Fibroblast of lung (primary cell): ENCODE results near the gene SLC43A1. TPM values are rescaled to one million over a fixed set of nuclear protein-coding genes. Genes with fewer than 3 reads are reported as not detected.

Source experiments
- DNase-seq, 2 donors: peaks; one replicate each; pipeline versions ENCODE4 v3.0.0 to v3.0.0-alpha.2; 2010; ENCODE audit warnings: low read depth in 2 of 2
- H2AFZ ChIP-seq: 2 replicates; pipeline ENCODE4 v1.5.1; 2012; ENCODE audit warnings: low read length, control low read depth, inconsistent platforms
- H3K27ac ChIP-seq: 2 replicates; pipeline ENCODE4 v1.5.1; 2011; ENCODE audit warnings: low read length, control low read depth; ENCODE audit not compliant: insufficient read depth
- H3K27me3 ChIP-seq: 2 replicates; pipeline ENCODE4 v1.5.1; 2011; ENCODE audit warnings: mild to moderate bottlenecking, low read length; ENCODE audit not compliant: control insufficient read depth, insufficient read depth
- H3K36me3 ChIP-seq: 2 replicates; pipeline ENCODE4 v1.5.1; 2011; ENCODE audit warnings: low read length; ENCODE audit not compliant: control insufficient read depth, insufficient read depth
- H3K4me1 ChIP-seq: 2 replicates; pipeline ENCODE4 v1.5.1; 2011; ENCODE audit warnings: low read length; ENCODE audit not compliant: control insufficient read depth, insufficient read depth; ENCODE audit errors: extremely low read depth
- H3K4me2 ChIP-seq: 2 replicates; pipeline ENCODE4 v1.5.1; 2011; ENCODE audit warnings: low read length, control low read depth; ENCODE audit not compliant: insufficient read depth; ENCODE audit errors: extremely low read depth
- H3K4me3 ChIP-seq, 4 experiments: fragments of 200-600 bp in 1 of 4; sonication (generic) in 1 of 4; replicated peaks in 1 of 4; 2 replicates each; pipeline ENCODE4 v1.5.1; 2011 to 2016; ENCODE audit warnings: low read length in 4 of 4, low read depth in 3 of 4, mild to moderate bottlenecking in 3 of 4, control low read depth in 2 of 4, inconsistent platforms in 1 of 4, mixed read lengths in 1 of 4; ENCODE audit not compliant: insufficient read depth in 1 of 4; ENCODE audit errors: control extremely low read depth in 1 of 4
- H3K79me2 ChIP-seq: 2 replicates; pipeline ENCODE4 v1.5.1; 2012; ENCODE audit warnings: mild to moderate bottlenecking, low read length, inconsistent platforms; ENCODE audit not compliant: control insufficient read depth, insufficient read depth
- H3K9ac ChIP-seq: 2 replicates; pipeline ENCODE4 v1.5.1; 2011; ENCODE audit warnings: mild to moderate bottlenecking, low read length, control low read depth; ENCODE audit not compliant: insufficient read depth
- H3K9me3 ChIP-seq: 2 replicates; pipeline ENCODE4 v1.5.1; 2012; ENCODE audit warnings: low read depth, low read length; ENCODE audit not compliant: control insufficient read depth, insufficient read depth
- H4K20me1 ChIP-seq: 2 replicates; pipeline ENCODE4 v1.5.1; 2011; ENCODE audit warnings: low read length; ENCODE audit not compliant: control insufficient read depth, insufficient read depth; ENCODE audit errors: extremely low read depth
- CTCF ChIP-seq, 2 donors: IDR thresholded peaks in 1 of 2; conservative IDR thresholded peaks in 1 of 2; 1 replicate in 1 of 2; 2 replicates in 1 of 2; pipeline ENCODE4 v1.5.1; 2011 to 2012; ENCODE audit warnings: low read length in 2 of 2, control low read depth in 1 of 2, inconsistent platforms in 1 of 2, low read depth in 1 of 2, mild to moderate bottlenecking in 1 of 2
- EZH2 ChIP-seq: IDR thresholded peaks from 2 replicates; pipeline ENCODE4 v1.5.1; 2012; ENCODE audit warnings: low read length, control low read depth, mild to moderate bottlenecking; ENCODE audit errors: missing control alignments
- polyA plus RNA-seq, 2 donors: library from polyadenylated mRNA; depleted of rRNA in 1 of 2; stranded (reverse) in 1 of 2; unstranded in 1 of 2; fragments of >200 nt; gene quantifications; 2 replicates each; pipeline ENCODE4 v1.2.1, GENCODE V29; 2011 to 2012; ENCODE audit warnings: missing spikeins in 1 of 2
- total RNA-seq: library from RNA; depleted of rRNA; stranded (reverse); fragments of >200 nt; gene quantifications from 2 replicates; pipeline ENCODE4 v1.2.1, GENCODE V29; 2014

SLC43A1 gene
- total and polyA plus RNA-seq, 2 donors (not counting 1 experiment from before 2014, with no cell fraction given) = 13.2 to 19.8 TPM

DNA sequence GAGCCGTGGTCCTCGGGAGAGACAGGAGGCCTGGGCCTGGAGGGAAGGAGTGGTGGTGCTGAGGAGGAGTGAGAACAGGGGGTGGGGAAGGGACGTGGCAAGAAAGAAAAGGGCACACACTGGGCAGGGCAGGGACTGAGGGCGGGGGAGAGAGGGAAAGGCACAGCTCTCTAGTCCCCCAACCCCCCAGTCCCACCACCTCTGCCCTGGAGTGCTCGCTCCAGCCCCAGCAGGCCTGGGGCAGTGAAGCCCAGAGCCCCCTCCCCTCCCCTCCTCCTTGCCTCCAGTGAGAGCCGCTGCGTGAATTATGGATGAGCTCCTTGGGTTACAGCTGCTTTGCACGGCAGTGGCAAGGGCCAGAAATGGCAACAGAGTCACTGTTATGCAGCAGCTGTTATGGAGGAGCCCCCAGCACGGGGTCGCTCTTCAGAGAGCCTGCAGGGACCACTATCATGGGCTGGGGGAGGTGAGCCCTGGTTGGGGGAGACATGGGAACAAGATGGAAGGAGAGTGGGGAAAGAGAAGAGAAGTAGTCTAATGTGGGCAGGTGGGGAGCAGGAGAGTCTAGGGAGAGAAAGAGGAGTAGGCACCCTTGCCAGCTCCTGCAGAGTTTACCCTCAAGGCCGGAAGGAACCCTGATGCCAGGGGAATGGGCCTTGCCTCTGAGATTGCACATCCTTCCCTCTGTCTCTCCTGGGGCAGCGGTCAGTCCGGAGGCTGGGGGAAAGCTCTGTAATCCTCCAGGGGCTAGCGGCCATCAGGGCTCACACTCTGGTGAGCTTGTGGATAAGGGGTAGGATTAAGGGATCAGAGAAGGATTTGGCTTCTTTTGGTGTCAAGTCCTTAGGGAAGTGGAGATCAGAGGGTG is 51.6 kb downstream of the SLC43A1 start:
- DNase-seq = no peak
- peaks cover 12% of the 10 kb centered on the region for H3K27me3 ChIP-seq
- no peak overlapping the region for H2AFZ ChIP-seq
- H3K9ac ChIP-seq = no peak overlapping the region
- H3K27ac ChIP-seq = no peak overlapping the region
- no peak overlapping the region for H3K4me2 ChIP-seq
- H3K4me3 ChIP-seq = no peak overlapping the region
- H3K36me3 ChIP-seq = no peaks in the 10 kb centered on the region
- H3K9me3 ChIP-seq = no peaks in the 10 kb centered on the region
- TF ChIP-seq CTCF (conservative IDR thresholded peaks at IDR 0.05 in 1 of 2, IDR thresholded peaks at IDR 0.05 in 1 of 2; ENCODE audit: low read depth in 1 of 2, low read length in 2 of 2) = no peak
- H3K4me1 ChIP-seq = no peaks in the 10 kb centered on the region
- no peaks in the 10 kb centered on the region for H4K20me1 ChIP-seq
- no peaks in the 10 kb centered on the region for H3K79me2 ChIP-seq

- Histone ChIP-seq H3K27ac (no peak overlapping the region), H3K4me3 (no peak overlapping the region), H2AFZ (no peak overlapping the region), H3K79me2 (no peaks in the 10 kb centered on the region), H3K4me1 (no peaks in the 10 kb centered on the region), H4K20me1 (no peaks in the 10 kb centered on the region), H3K9me3 (no peaks in the 10 kb centered on the region), H3K9ac (no peak overlapping the region), H3K36me3 (no peaks in the 10 kb centered on the region), H3K27me3 (peaks cover 14% of the 10 kb centered on the region), H3K4me2 (no peak overlapping the region)
- no peak for DNase-seq
- TF ChIP-seq EZH2 (no peak), CTCF (conservative IDR thresholded peaks at IDR 0.05 in 1 of 2, IDR thresholded peaks at IDR 0.05 in 1 of 2; ENCODE audit: low read depth in 1 of 2, low read length in 2 of 2) (no peak)
Observed at GRCh38 chr11:57462597-57462996, 52.9 kb downstream of the SLC43A1 start.

DNA sequence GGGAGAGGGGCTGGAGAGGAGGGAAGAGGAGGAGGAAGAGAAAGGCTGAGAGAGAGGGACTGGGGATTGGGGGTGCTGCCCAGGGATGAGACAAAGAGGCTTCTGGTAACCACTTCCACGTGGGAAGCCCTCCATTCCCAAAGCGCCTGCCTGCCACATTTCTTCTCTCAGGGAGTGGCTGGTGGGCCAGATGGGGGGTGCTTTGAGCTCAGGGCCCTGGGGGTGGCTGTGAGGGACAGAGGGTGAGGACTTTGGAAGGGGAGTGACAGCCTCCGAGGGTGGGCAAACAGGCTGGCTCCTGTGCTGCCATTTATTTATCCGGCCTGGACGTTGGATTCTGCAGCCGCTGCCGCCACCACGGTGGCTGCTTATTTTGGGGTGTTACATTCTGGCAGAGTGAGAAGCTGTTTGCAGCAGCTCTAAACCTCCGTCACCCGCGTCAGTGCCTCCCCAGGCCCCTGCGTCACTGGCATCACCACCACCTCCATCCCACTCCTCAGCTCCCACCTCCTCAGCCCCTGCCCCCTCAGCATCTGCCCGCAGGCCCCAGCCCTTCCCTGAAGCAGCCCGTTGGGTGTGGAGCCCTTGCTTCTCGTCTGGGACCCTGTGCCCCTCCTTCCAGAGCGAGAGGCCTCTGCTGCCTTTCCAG is 53.5 kb downstream of the SLC43A1 start:
- Histone ChIP-seq H3K4me2 (no peak overlapping the region), H3K79me2 (no peaks in the 10 kb centered on the region)
- TF ChIP-seq CTCF (conservative IDR thresholded peaks at IDR 0.05 in 1 of 2, IDR thresholded peaks at IDR 0.05 in 1 of 2; ENCODE audit: low read depth in 1 of 2, low read length in 2 of 2) (no peak), EZH2 (no peak)

More for the DNA sequence above, 53.5 kb downstream of the SLC43A1 start:
- Histone ChIP-seq H3K27ac (no peak overlapping the region), H3K27me3 (peaks cover 14% of the 10 kb centered on the region), H3K9ac (no peak overlapping the region), H3K4me3 (no peak overlapping the region), H3K4me1 (no peaks in the 10 kb centered on the region), H4K20me1 (no peaks in the 10 kb centered on the region), H3K36me3 (no peaks in the 10 kb centered on the region), H3K9me3 (no peaks in the 10 kb centered on the region), H2AFZ (no peak overlapping the region)
- no peak for DNase-seq
